Measurements from ENCODE around the gene B4GALNT3.

The B4GALNT3 gene

GRCh38 chr12:602700-603068, 142.9 kb downstream of the B4GALNT3 start:
- no peak for FAIRE-seq

GRCh38 chr12:604956-605355, 145.2 kb downstream of the B4GALNT3 start:
- no peak for FAIRE-seq

- FAIRE-seq = no peak
Observed at GRCh38 chr12:607541-608001, 147.8 kb downstream of the B4GALNT3 start.

GRCh38 chr12:608413-608812, 148.7 kb downstream of the B4GALNT3 start:
- no peak for FAIRE-seq

- FAIRE-seq = no peak
Observed at GRCh38 chr12:608921-609320, 149.2 kb downstream of the B4GALNT3 start.

- FAIRE-seq = no peak
Observed at GRCh38 chr12:611721-612120, 152.0 kb downstream of the B4GALNT3 start.

GRCh38 chr12:612293-612692, 152.6 kb downstream of the B4GALNT3 start:
- FAIRE-seq = no peak

GRCh38 chr12:612886-613285, 153.1 kb downstream of the B4GALNT3 start:
- no peak for FAIRE-seq

All from islet of Langerhans (tissue), 1 donor.